HUES6 (cell line): Measurements from ENCODE around the gene SMCO3.
A peak's percentile ranks its signal among the peaks of the same experiment; 100 is the strongest.

Experiments used
- H3K27ac ChIP-seq: 2 replicates; pipeline ENCODE4 v1.7.0; 2013; ENCODE audit warnings: low read depth, mild to moderate bottlenecking, low read length, inconsistent platforms
- H3K27me3 ChIP-seq: 2 replicates; pipeline ENCODE4 v1.6.1; 2013; ENCODE audit warnings: low read length; ENCODE audit not compliant: control insufficient read depth, insufficient read depth
- H3K36me3 ChIP-seq: 2 replicates; pipeline ENCODE4 v1.6.1; 2013; ENCODE audit warnings: low read length; ENCODE audit not compliant: control insufficient read depth, insufficient read depth
- H3K4me1 ChIP-seq: 2 replicates; pipeline ENCODE4 v1.6.1; 2013; ENCODE audit warnings: low read length; ENCODE audit not compliant: control insufficient read depth, insufficient read depth
- H3K4me3 ChIP-seq: 2 replicates; pipeline ENCODE4 v1.5.1; 2013; ENCODE audit warnings: low read depth, low read length
- H3K9ac ChIP-seq: one replicate; pipeline ENCODE4 v1.6.1; 2013; ENCODE audit warnings: mild to moderate bottlenecking, low read length
- H3K9me3 ChIP-seq: 2 replicates; pipeline ENCODE4 v1.6.1; 2013; ENCODE audit warnings: low read depth, low read length; ENCODE audit not compliant: control insufficient read depth, insufficient read depth

Gene SMCO3

GRCh38 chr12:14774906-14775635 is 38.9 kb downstream of the SMCO3 start:
- H3K27ac ChIP-seq = no peak overlapping the region; the same call in 1 of the 2 replicates
- H3K27me3 ChIP-seq = no peaks in the 10 kb centered on the region
- peaks cover 23% of the 10 kb centered on the region for H3K4me1 ChIP-seq
- peak overlapping the region; percentile 86 for H3K9ac ChIP-seq
- H3K36me3 ChIP-seq = no peaks in the 10 kb centered on the region
- peak overlapping the region; percentile 86 for H3K4me3 ChIP-seq
- H3K9me3 ChIP-seq = no peaks in the 10 kb centered on the region

GRCh38 chr12:14774074-14774905 is 39.7 kb downstream of the SMCO3 start:
- Histone ChIP-seq H3K4me1 (peaks cover 23% of the 10 kb centered on the region), H3K9ac (peak overlapping the region; percentile 86), H3K27me3 (no peaks in the 10 kb centered on the region), H3K27ac (peak overlapping the region; percentile 62; the same call in 1 of the 2 replicates), H3K4me3 (peak overlapping the region; percentile 86), H3K36me3 (no peaks in the 10 kb centered on the region), H3K9me3 (no peaks in the 10 kb centered on the region)

GRCh38 chr12:14773685-14774073 is 40.3 kb downstream of the SMCO3 start:
- Histone ChIP-seq H3K36me3 (no peaks in the 10 kb centered on the region), H3K4me3 (peak overlapping the region; percentile 86), H3K27ac (peak overlapping the region; percentile 62; the same call in 1 of the 2 replicates), H3K9ac (peak overlapping the region; percentile 81), H3K27me3 (no peaks in the 10 kb centered on the region), H3K9me3 (no peaks in the 10 kb centered on the region), H3K4me1 (peaks cover 23% of the 10 kb centered on the region)

GRCh38 chr12:14772946-14773345 is 41.0 kb downstream of the SMCO3 start:
- H3K9ac ChIP-seq = peak overlapping the region; percentile 81
- H3K27ac ChIP-seq = peak overlapping the region; percentile 62; the same call in 1 of the 2 replicates
- no peaks in the 10 kb centered on the region for H3K9me3 ChIP-seq
- H3K4me3 ChIP-seq = peak overlapping the region; percentile 86
- H3K36me3 ChIP-seq = no peaks in the 10 kb centered on the region
- H3K27me3 ChIP-seq = no peaks in the 10 kb centered on the region
- H3K4me1 ChIP-seq = peaks cover 23% of the 10 kb centered on the region

GRCh38 chr12:14771651-14772137 is 42.3 kb downstream of the SMCO3 start:
- Histone ChIP-seq H3K9me3 (no peaks in the 10 kb centered on the region), H3K27me3 (no peaks in the 10 kb centered on the region), H3K27ac (peak overlapping the region; percentile 88; the same call in 1 of the 2 replicates), H3K36me3 (peaks cover 8% of the 10 kb centered on the region; the same call in 1 of the 2 replicates), H3K4me1 (peaks cover 14% of the 10 kb centered on the region; the same call in 1 of the 2 replicates), H3K9ac (peak overlapping the region; percentile 96), H3K4me3 (peak overlapping the region; percentile 74)

GRCh38 chr12:14770496-14771461 is 43.2 kb downstream of the SMCO3 start:
- no peaks in the 10 kb centered on the region for H3K9me3 ChIP-seq
- no peaks in the 10 kb centered on the region for H3K27me3 ChIP-seq
- peak overlapping the region; percentile 96 for H3K9ac ChIP-seq
- peaks cover 10% of the 10 kb centered on the region; the same call in 1 of the 2 replicates for H3K36me3 ChIP-seq
- peak overlapping the region; percentile 74 for H3K4me3 ChIP-seq
- peaks cover 5% of the 10 kb centered on the region; the same call in 1 of the 2 replicates for H3K4me1 ChIP-seq
- peak overlapping the region; percentile 88 for H3K27ac ChIP-seq

GRCh38 chr12:14769969-14770495 is 44.0 kb downstream of the SMCO3 start:
- no peaks in the 10 kb centered on the region; the same call in 1 of the 2 replicates for H3K9me3 ChIP-seq
- H3K4me1 ChIP-seq = no peaks in the 10 kb centered on the region
- H3K36me3 ChIP-seq = peaks cover 10% of the 10 kb centered on the region; the same call in 1 of the 2 replicates
- H3K4me3 ChIP-seq = peak overlapping the region; percentile 74
- H3K27ac ChIP-seq = peak overlapping the region; percentile 88
- H3K27me3 ChIP-seq = no peaks in the 10 kb centered on the region
- peak overlapping the region; percentile 96 for H3K9ac ChIP-seq

- Histone ChIP-seq H3K9me3 (no peaks in the 10 kb centered on the region; the same call in 1 of the 2 replicates), H3K36me3 (peaks cover 10% of the 10 kb centered on the region; the same call in 1 of the 2 replicates), H3K27me3 (no peaks in the 10 kb centered on the region), H3K27ac (peak overlapping the region; percentile 88; the same call in 1 of the 2 replicates), H3K4me3 (peak overlapping the region; percentile 74), H3K9ac (peak overlapping the region; percentile 96), H3K4me1 (no peaks in the 10 kb centered on the region)
Observed at GRCh38 chr12:14769466-14769968, 44.5 kb downstream of the SMCO3 start.

- H3K9ac ChIP-seq = peak overlapping the region; percentile 96
- no peaks in the 10 kb centered on the region for H3K27me3 ChIP-seq
- no peaks in the 10 kb centered on the region; the same call in 1 of the 2 replicates for H3K9me3 ChIP-seq
- no peaks in the 10 kb centered on the region for H3K4me1 ChIP-seq
- peak overlapping the region; percentile 88; the same call in 1 of the 2 replicates for H3K27ac ChIP-seq
- peak overlapping the region; percentile 74 for H3K4me3 ChIP-seq
- H3K36me3 ChIP-seq = peaks cover 10% of the 10 kb centered on the region; the same call in 1 of the 2 replicates
Observed at GRCh38 chr12:14768823-14769405, 45.1 kb downstream of the SMCO3 start.
